HepG2 (cell line): ENCODE data around the gene FNDC4. TPM values are rescaled to one million over a fixed set of nuclear protein-coding genes. Genes with fewer than 3 reads are reported as not detected.

Experiments
- AKAP8 ChIP-seq: sonication (generic); formaldehyde crosslinking; IDR thresholded peaks from 2 replicates; pipeline ENCODE4 v1.5.1; 2020; ENCODE audit warnings: mild to moderate bottlenecking, missing genetic modification reagents
- ELF3 ChIP-seq: IDR thresholded peaks from 2 replicates; pipeline ENCODE4 v1.6.1; 2016; ENCODE audit warnings: missing genetic modification reagents, missing compliant biosample characterization
- FOXC1 ChIP-seq: sonication (generic); formaldehyde crosslinking; IDR thresholded peaks from 2 replicates; pipeline ENCODE4 v1.8.0; 2022; ENCODE audit warnings: mild to moderate bottlenecking, missing genetic modification reagents, borderline replicate concordance
- HIVEP1 ChIP-seq: sonication (generic); formaldehyde crosslinking; IDR thresholded peaks from 2 replicates; pipeline ENCODE4 v1.4.0; 2020; ENCODE audit warnings: mild to moderate bottlenecking, missing genetic modification reagents
- HMGA1 ChIP-seq: sonication (generic); formaldehyde crosslinking; conservative IDR thresholded peaks from 2 replicates; pipeline ENCODE4 v1.4.0; 2020; ENCODE audit warnings: missing genetic modification reagents
- IKZF1 ChIP-seq: fragments of 450-650 bp; IDR thresholded peaks from 2 replicates; pipeline ENCODE4 v1.7.1; 2016
- KDM1A ChIP-seq: IDR thresholded peaks from 2 replicates; pipeline ENCODE4 v1.6.1; 2016; ENCODE audit warnings: missing compliant biosample characterization
- LCORL ChIP-seq, 2 experiments: fragments of 450-650 bp in 1 of 2; sonication (generic) in 1 of 2; formaldehyde crosslinking in 1 of 2; IDR thresholded peaks; 2 replicates each; pipeline versions ENCODE4 v1.5.0 to v1.6.1; 2017 to 2020; ENCODE audit warnings: antibody characterized with exemption in 1 of 2, missing genetic modification reagents in 1 of 2
- NFKB2 ChIP-seq: sonication (generic); formaldehyde crosslinking; IDR thresholded peaks from 2 replicates; pipeline ENCODE4 v1.4.0; 2020; ENCODE audit warnings: missing genetic modification reagents, borderline replicate concordance
- NR1H2 ChIP-seq: sonication (generic); formaldehyde crosslinking; IDR thresholded peaks from 2 replicates; pipeline ENCODE4 v1.8.1; 2022; ENCODE audit warnings: low read depth, missing genetic modification reagents, borderline replicate concordance
- RARG ChIP-seq: sonication (generic); formaldehyde crosslinking; IDR thresholded peaks from 2 replicates; pipeline ENCODE4 v1.4.0; 2020; ENCODE audit warnings: low read depth, mild to moderate bottlenecking, missing genetic modification reagents
- RFXAP ChIP-seq: sonication (generic); formaldehyde crosslinking; IDR thresholded peaks from 2 replicates; pipeline ENCODE4 v1.4.0; 2020; ENCODE audit warnings: missing genetic modification reagents, borderline replicate concordance
- SP4 ChIP-seq: sonication (generic); formaldehyde crosslinking; IDR thresholded peaks from 2 replicates; pipeline ENCODE4 v1.8.1; 2023; ENCODE audit warnings: mild to moderate bottlenecking, missing genetic modification reagents
- TCF7 ChIP-seq: sonication (generic); IDR thresholded peaks from 2 replicates; pipeline ENCODE4 v1.6.1; 2016; ENCODE audit warnings: antibody characterized with exemption, low read depth
- TCF7L2 ChIP-seq: IDR thresholded peaks from 2 replicates; pipeline ENCODE4 v1.6.1; 2011; ENCODE audit warnings: mild to moderate bottlenecking, low read depth, low read length, moderate library complexity
- YY1 ChIP-seq: IDR thresholded peaks from 2 replicates; pipeline ENCODE4 v1.6.1; 2011; ENCODE audit warnings: low read length, low read depth, moderate library complexity, mild to moderate bottlenecking; ENCODE audit not compliant: insufficient read depth, insufficient replicate concordance
- ZBTB21 ChIP-seq: sonication (generic); formaldehyde crosslinking; IDR thresholded peaks from 2 replicates; pipeline ENCODE4 v1.4.0; 2020; ENCODE audit warnings: missing genetic modification reagents
- ZNF326 ChIP-seq: sonication (generic); formaldehyde crosslinking; IDR thresholded peaks from 2 replicates; pipeline ENCODE4 v1.4.0; 2020; ENCODE audit warnings: missing genetic modification reagents, borderline replicate concordance
- ZNF570 ChIP-seq: sonication (generic); formaldehyde crosslinking; IDR thresholded peaks from 2 replicates; pipeline ENCODE4 v1.4.0; 2020; ENCODE audit warnings: mild to moderate bottlenecking, missing genetic modification reagents, borderline replicate concordance
- ZZZ3 ChIP-seq: sonication (generic); formaldehyde crosslinking; IDR thresholded peaks from 2 replicates; pipeline ENCODE4 v1.4.0; 2020; ENCODE audit warnings: missing genetic modification reagents, mild to moderate bottlenecking, borderline replicate concordance
- polyA plus RNA-seq, 8 experiments: library from polyadenylated mRNA; depleted of rRNA in 3 of 8; stranded (reverse) in 7 of 8; unstranded in 1 of 8; fragments of >200 nt; fragmentation: Illumina TruSeq in 4 of 8; extraction: Trizol in 4 of 8; gene quantifications; 2 replicates each; pipeline versions ENCODE4 v1.2.1 to v1.2.3, GENCODE V29; 2011 to 2016; ENCODE audit warnings: low read depth in 4 of 8, missing spikeins in 1 of 8, mixed read lengths in 1 of 8; ENCODE audit not compliant: insufficient read depth in 1 of 8
- total RNA-seq, 5 experiments: library from RNA; depleted of rRNA; stranded (reverse); fragments of >200 nt; fragmentation: Illumina TruSeq; extraction: Trizol; gene quantifications; 2 replicates each; pipeline ENCODE4 v1.2.3, GENCODE V29; 2016; ENCODE audit warnings: low read depth in 1 of 5
- TF ChIP-seq, protein P1 (sequence below): sonication (generic); formaldehyde crosslinking; IDR thresholded peaks from 2 replicates; pipeline ENCODE4 v1.4.0; 2020; ENCODE audit warnings: missing genetic modification reagents, low read depth, mild to moderate bottlenecking, borderline replicate concordance
- TF ChIP-seq, protein P2 (sequence below): sonication (generic); formaldehyde crosslinking; IDR thresholded peaks from 2 replicates; pipeline ENCODE4 v1.4.0; 2020; ENCODE audit warnings: missing genetic modification reagents, borderline replicate concordance
- TF ChIP-seq, protein P3 (sequence below): sonication (generic); formaldehyde crosslinking; conservative IDR thresholded peaks from 2 replicates; pipeline ENCODE4 v1.4.0; 2020; ENCODE audit warnings: missing genetic modification reagents

FNDC4 gene
- total and polyA plus RNA-seq, 2 of the 13 experiments (the other 11 are each of a cell fraction or from before 2014, with no cell fraction given): 9.0 to 17.4 TPM

DNA sequence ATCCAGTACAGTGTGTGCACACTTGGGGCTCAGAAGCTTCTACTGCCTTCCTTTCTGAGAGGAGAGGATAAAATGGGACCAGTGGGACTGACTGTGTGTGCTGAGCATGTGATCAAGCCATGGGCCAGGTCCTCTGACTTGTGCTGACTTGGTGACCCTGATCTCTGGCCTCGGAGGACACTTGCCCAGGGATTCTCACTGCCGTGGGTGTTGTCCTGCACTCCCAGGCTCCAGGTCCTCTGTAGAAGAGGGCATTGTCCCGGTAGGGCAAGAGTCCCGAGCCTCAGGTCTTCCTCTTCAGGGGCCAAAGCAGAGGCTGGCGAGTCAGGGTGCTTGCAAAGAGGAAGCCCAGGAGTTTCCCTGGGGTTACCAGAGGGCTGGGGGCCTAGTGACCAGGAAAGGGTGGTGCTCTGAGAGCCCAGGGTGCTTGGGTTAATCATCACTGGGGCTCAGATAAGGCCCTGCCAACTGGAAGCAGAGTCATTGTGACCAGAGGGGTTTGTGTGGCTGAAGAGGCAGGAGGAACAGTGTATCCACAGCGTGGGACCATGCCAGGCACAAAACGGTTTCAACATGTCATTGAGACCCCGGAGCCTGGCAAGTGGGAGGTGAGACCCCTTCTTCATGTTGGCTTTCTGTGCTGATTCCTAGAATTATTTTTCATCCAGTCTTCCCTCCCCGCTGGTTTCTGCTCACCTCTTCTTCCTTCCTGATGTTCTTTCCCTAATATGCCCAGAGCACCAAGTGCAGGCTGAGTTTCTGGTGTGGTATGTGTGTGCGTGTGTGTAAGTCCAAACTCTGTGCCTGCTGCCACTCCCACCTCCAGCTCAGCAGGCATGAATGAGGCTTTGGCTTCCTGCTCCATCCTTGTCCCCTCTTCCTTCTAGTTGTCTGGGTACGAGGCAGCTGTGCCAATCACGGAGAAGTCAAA is 1.6 kb upstream of the FNDC4 start, which contains the start of gene GCKR (continued):
- TF ChIP-seq RARG (CRISPR knock-in tag): no peak
- peak; percentile 52 for TF ChIP-seq ELF3 (CRISPR knock-in tag)
- 0 out of 2 replicates have a peak, but pooled peaks have one; percentile 20 for TF ChIP-seq SP4 (CRISPR knock-in tag)
- TF ChIP-seq TCF7L2: no peak
- TF ChIP-seq NR1H2 (CRISPR knock-in tag): no peak
- peak; percentile 14; the same call in 1 of the 2 replicates for TF ChIP-seq NFKB2 (CRISPR knock-in tag)
- TF ChIP-seq HIVEP1 (CRISPR knock-in tag): peak; percentile 87; the same call in 1 of the 2 replicates
- TF ChIP-seq, protein P1, sequence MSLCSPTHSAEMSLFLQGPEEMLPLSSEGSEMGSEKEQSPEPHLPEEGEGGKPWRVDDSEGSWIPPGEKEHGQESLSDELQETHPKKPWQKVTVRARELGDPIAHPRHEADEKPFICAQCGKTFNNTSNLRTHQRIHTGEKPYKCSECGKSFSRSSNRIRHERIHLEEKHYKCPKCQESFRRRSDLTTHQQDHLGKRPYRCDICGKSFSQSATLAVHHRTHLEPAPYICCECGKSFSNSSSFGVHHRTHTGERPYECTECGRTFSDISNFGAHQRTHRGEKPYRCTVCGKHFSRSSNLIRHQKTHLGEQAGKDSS (CRISPR knock-in tag): no peak; the same call in 1 of the 2 replicates
- no peak for TF ChIP-seq ZNF570 (CRISPR knock-in tag)
- peak; percentile 91; the same call in 1 of the 2 replicates for TF ChIP-seq RFXAP
- TF ChIP-seq YY1: no peak
- no peak for TF ChIP-seq LCORL (IDR thresholded peaks at IDR 0.05)
- peak; percentile 83; the same call in 1 of the 2 replicates for TF ChIP-seq LCORL (CRISPR knock-in tag; IDR thresholded peaks at IDR 0.05)
- no peak for TF ChIP-seq HMGA1 (CRISPR knock-in tag)
- TF ChIP-seq AKAP8 (CRISPR knock-in tag): no peak
- no peak for TF ChIP-seq IKZF1
- no peak for TF ChIP-seq ZZZ3
- no peak for TF ChIP-seq KDM1A
- TF ChIP-seq, protein P2, sequence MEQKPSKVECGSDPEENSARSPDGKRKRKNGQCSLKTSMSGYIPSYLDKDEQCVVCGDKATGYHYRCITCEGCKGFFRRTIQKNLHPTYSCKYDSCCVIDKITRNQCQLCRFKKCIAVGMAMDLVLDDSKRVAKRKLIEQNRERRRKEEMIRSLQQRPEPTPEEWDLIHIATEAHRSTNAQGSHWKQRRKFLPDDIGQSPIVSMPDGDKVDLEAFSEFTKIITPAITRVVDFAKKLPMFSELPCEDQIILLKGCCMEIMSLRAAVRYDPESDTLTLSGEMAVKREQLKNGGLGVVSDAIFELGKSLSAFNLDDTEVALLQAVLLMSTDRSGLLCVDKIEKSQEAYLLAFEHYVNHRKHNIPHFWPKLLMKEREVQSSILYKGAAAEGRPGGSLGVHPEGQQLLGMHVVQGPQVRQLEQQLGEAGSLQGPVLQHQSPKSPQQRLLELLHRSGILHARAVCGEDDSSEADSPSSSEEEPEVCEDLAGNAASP (CRISPR knock-in tag): peak; percentile 59; the same call in 1 of the 2 replicates
- no peak for TF ChIP-seq ZNF326 (CRISPR knock-in tag)
- TF ChIP-seq, protein P3, sequence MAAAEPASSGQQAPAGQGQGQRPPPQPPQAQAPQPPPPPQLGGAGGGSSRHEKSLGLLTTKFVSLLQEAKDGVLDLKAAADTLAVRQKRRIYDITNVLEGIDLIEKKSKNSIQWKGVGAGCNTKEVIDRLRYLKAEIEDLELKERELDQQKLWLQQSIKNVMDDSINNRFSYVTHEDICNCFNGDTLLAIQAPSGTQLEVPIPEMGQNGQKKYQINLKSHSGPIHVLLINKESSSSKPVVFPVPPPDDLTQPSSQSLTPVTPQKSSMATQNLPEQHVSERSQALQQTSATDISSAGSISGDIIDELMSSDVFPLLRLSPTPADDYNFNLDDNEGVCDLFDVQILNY: no peak
- no peak for TF ChIP-seq TCF7
- TF ChIP-seq ZBTB21 (CRISPR knock-in tag): no peak
- peak; percentile 66 for TF ChIP-seq FOXC1 (CRISPR knock-in tag)
